ENCODE measurements around the gene OR6P1. TPM values are rescaled to one million over a fixed set of nuclear protein-coding genes. Genes with fewer than 3 reads are reported as not detected.
A peak's percentile ranks its signal among the peaks of the same experiment; 100 is the strongest.

Gene OR6P1
- total RNA-seq, 1 experiment from 2014 or later = not detected

DNA sequence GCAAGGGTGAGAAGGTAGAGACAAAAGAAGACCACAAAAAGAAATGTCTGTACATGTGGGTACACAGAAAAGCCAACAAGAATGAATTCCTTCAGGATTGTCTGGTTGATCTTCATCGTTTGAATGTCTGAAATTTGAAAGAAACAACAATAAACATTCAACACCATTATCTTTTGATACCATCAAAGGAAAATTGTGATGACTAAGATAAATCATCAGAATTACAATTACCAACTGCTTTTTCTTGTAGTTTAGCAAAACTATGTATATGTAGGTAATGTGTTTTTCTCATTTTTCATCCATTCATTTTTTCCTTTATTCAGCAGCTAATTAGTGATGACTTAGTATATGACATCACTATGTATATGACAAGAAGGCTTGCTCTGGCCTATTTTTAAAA, 9.4 kb upstream of the OR6P1 start, which contains the start of gene OR10X1:
OR10X1 (minus strand) TSS at position 167 of the 400 bp plus-strand sequence; CDS start at position 167, 0 bp downstream.
- Histone ChIP-seq H2BK15ac (ENCODE audit: low read depth, low read length) (no peak within 1 kb of the TSS), H3K27ac (ENCODE audit: insufficient read length, low read depth, low read length) (no peak within 1 kb of the TSS), H3K56ac (ENCODE audit: insufficient read length, low read depth, low read length) (no peak within 1 kb of the TSS), H3K4me1 (ENCODE audit: insufficient read depth, low read length) (no peaks in the 10 kb centered on the region), H2AFZ (ENCODE audit: low read length) (no peak within 1 kb of the TSS), H2BK20ac (ENCODE audit: low read depth, low read length, poor library complexity, severe bottlenecking) (no peak within 1 kb of the TSS), H3K4me2 (ENCODE audit: insufficient read depth, insufficient read length, low read length) (no peak within 1 kb of the TSS), H3K14ac (ENCODE audit: insufficient read depth, low read length) (no peak within 1 kb of the TSS), H4K8ac (replicated peaks; ENCODE audit: insufficient read length, low read depth, low read length) (no peak within 1 kb of the TSS), H3K9ac (ENCODE audit: extremely low read depth, insufficient read length, low read length) (no peak within 1 kb of the TSS), H3K79me1 (ENCODE audit: insufficient read depth, low read depth, low read length, poor library complexity, severe bottlenecking) (no peaks in the 10 kb centered on the region), H4K20me1 (ENCODE audit: control insufficient read depth, insufficient read depth, insufficient read length) (no peaks in the 10 kb centered on the region), H2BK120ac (ENCODE audit: low read depth, low read length, poor library complexity, severe bottlenecking) (no peak within 1 kb of the TSS), H3K23ac (ENCODE audit: insufficient read length, low read depth, low read length) (no peak within 1 kb of the TSS), H4K5ac (ENCODE audit: insufficient read length, low read depth, low read length) (no peak within 1 kb of the TSS), H4K91ac (ENCODE audit: insufficient read length, low read depth, low read length) (no peak within 1 kb of the TSS), H2AK5ac (ENCODE audit: insufficient read length, low read length) (no peak within 1 kb of the TSS), H3K23me2 (ENCODE audit: insufficient read length, low read depth, low read length, poor library complexity, severe bottlenecking) (no peaks in the 10 kb centered on the region), H3K18ac (ENCODE audit: insufficient read length, low read depth, low read length) (no peak within 1 kb of the TSS), H3K9me3 (ENCODE audit: control insufficient read depth, low read depth, low read length) (no peaks in the 10 kb centered on the region), H2BK5ac (ENCODE audit: insufficient read length, low read length) (no peak within 1 kb of the TSS), H3K27me3 (ENCODE audit: insufficient read depth, low read length) (no peaks in the 10 kb centered on the region), H3K4ac (ENCODE audit: low read depth, low read length) (no peak within 1 kb of the TSS), H3T11ph (ENCODE audit: low read length) (no peak within 1 kb of the TSS), H2BK12ac (ENCODE audit: insufficient read length, low read depth, low read length) (no peak within 1 kb of the TSS), H3K79me2 (ENCODE audit: insufficient read depth, low read length) (no peaks in the 10 kb centered on the region)
- peak within 1 kb of the TSS in 1 of 3 experiments; percentile 71; a peak in 1 of 7 replicates for H3K27ac Mint-ChIP-seq
- H3K4me3 Mint-ChIP-seq = no peak within 1 kb of the TSS
- WGBS (ENCODE audit: extremely low coverage, insufficient read length, low lambda C conversion rate) = no CpG with 5 or more reads among the region's 1 CpG
- H3K27me3 Mint-ChIP-seq (ENCODE audit: low read depth) = no peaks in the 10 kb centered on the region; the same call in 1 of the 2 replicates
- no peaks in the 10 kb centered on the region for H3K9me3 Mint-ChIP-seq
- no peaks in the 10 kb centered on the region for H3K4me1 Mint-ChIP-seq
- no peaks in the 10 kb centered on the region for H3K36me3 Mint-ChIP-seq (ENCODE audit: insufficient read depth in 1 of 3, low read depth in 3 of 3)
- no peak for DNase-seq
- TF ChIP-seq, protein P1, sequence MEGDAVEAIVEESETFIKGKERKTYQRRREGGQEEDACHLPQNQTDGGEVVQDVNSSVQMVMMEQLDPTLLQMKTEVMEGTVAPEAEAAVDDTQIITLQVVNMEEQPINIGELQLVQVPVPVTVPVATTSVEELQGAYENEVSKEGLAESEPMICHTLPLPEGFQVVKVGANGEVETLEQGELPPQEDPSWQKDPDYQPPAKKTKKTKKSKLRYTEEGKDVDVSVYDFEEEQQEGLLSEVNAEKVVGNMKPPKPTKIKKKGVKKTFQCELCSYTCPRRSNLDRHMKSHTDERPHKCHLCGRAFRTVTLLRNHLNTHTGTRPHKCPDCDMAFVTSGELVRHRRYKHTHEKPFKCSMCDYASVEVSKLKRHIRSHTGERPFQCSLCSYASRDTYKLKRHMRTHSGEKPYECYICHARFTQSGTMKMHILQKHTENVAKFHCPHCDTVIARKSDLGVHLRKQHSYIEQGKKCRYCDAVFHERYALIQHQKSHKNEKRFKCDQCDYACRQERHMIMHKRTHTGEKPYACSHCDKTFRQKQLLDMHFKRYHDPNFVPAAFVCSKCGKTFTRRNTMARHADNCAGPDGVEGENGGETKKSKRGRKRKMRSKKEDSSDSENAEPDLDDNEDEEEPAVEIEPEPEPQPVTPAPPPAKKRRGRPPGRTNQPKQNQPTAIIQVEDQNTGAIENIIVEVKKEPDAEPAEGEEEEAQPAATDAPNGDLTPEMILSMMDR (conservative IDR thresholded peaks at IDR 0.05) = no peak
